ENCODE measurements around the gene AHCY. TPM values are rescaled to one million over a fixed set of nuclear protein-coding genes. Genes with fewer than 3 reads are reported as not detected.
A peak's percentile ranks its signal among the peaks of the same experiment; 100 is the strongest.
"Not testable (repeated sequence)": the region's sequence is repeated elsewhere in the genome, so short reads cannot be mapped to it uniquely, and the experiment has no call there.

The AHCY gene
- total RNA-seq = 10 to 100 TPM; 50.4 to 71.5 (median 58.0) TPM

DNA sequence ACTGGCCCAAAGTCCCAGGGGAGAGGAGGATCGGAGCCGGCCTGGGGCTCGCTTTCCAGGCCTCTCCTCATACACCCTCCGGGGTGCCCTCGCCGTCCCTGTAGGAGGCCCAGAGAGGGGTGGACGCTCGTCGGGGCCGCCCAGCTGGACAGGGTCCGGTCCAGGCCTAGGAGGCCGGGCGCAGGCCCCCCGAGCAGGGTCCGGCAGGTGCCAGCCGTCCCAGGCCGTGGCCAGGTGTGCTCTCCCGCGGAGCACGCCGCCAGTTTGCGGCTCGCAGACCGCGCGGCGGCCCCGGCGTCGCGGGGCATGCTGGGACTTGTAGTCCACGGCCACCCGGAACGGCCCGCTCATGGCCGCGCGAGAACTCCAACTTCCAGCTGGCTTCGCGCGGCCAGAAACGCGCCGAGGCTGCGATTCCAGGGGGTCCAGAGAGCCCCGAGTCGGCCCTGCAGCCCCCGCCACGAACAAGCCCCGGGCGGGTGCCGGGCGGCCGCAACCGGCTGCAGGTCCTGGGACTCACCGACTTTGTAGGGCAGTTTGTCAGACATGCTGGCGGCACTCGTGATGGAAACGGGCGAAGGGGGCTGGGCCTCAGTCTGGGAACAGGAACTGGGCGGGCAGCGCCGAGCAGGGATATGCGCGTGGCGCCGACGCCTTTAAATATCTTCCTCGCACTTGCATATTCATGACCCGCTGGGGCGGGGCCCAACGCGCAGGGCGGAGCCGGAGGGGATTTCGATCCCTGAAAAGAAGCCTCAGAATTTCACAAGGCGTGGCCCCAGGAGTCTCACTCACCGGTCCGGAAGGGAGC is at the start of gene AHCY:
AHCY (minus strand) TSS at position 633 of the 811 bp plus-strand sequence; CDS start at position 548, 85 bp downstream.
- peak; percentile 98 for ATAC-seq
- Histone ChIP-seq H3K27ac (peak within 1 kb of the TSS; percentile 60 to 97 (median 92)), H3K4me3 (peak within 1 kb of the TSS; percentile 76 to 92), H3K36me3 (no peaks in the 10 kb centered on the region), H3K27me3 (no peaks in the 10 kb centered on the region), H3K4me1 (peaks cover 0 to 27% (median 13%) of the 10 kb centered on the region in 3 donors), H3K9me3 (no peaks in the 10 kb centered on the region)
- WGBS, 2 donors (ENCODE audit: low coverage in 1 of 2) = 0% methylated on average over 3 of the region's 79 CpGs
- TF ChIP-seq POLR2A (IDR thresholded peaks at IDR 0.05) = peak; percentile 63 to 71
- TF ChIP-seq CTCF (IDR thresholded peaks at IDR 0.05) = peak in 2 of 4 experiments; percentile 7 to 24
- TF ChIP-seq POLR2AphosphoS5 (IDR thresholded peaks at IDR 0.05) = peak; percentile 58
- no peak for TF ChIP-seq EP300 (IDR thresholded peaks at IDR 0.05)

DNA sequence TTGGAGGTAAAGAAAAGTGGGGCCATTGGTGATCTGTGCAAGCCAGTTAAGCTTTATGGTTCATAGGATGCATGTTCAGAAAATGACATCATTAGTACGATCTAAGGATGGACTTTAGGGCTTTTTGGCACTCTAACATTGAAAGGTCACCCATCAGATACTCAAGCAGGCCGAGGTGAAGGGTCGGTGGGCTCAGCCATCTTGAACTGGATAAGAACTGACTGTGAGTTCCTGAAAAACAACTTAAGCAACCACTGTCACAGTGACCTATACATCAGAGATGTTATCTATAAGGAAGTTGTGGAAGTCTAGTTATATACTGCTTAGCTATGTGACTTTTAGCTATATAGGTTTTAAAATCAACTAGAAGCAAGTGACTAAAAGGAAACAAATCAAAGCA is 46.9 kb upstream of the AHCY start:
- H3K4me1 ChIP-seq = no peaks in the 10 kb centered on the region
- H3K36me3 ChIP-seq = no peaks in the 10 kb centered on the region
- no peaks in the 10 kb centered on the region for H3K9me3 ChIP-seq
- WGBS, 2 donors (ENCODE audit: low coverage in 1 of 2) = 75 to 100% methylated on average over 2 to 3 of the region's 3 CpGs
- no peak for ATAC-seq
- TF ChIP-seq POLR2AphosphoS5 (IDR thresholded peaks at IDR 0.05) = no peak
- TF ChIP-seq CTCF (IDR thresholded peaks at IDR 0.05) = no peak
- no peak for TF ChIP-seq EP300 (IDR thresholded peaks at IDR 0.05)
- no peak for TF ChIP-seq POLR2A (IDR thresholded peaks at IDR 0.05)
- no peak overlapping the region for H3K27ac ChIP-seq
- no peaks in the 10 kb centered on the region for H3K27me3 ChIP-seq
- no peak overlapping the region for H3K4me3 ChIP-seq

GRCh38 chr20:34347571-34347970 is 44.4 kb upstream of the AHCY start:
- H3K27ac ChIP-seq = no peak overlapping the region
- WGBS, 2 donors (ENCODE audit: low coverage in 1 of 2) = 68 to 75% methylated on average over 1 of the region's 4 CpGs
- no peaks in the 10 kb centered on the region for H3K9me3 ChIP-seq
- no peaks in the 10 kb centered on the region for H3K36me3 ChIP-seq
- TF ChIP-seq POLR2A (IDR thresholded peaks at IDR 0.05) (no peak), CTCF (IDR thresholded peaks at IDR 0.05) (no peak), EP300 (IDR thresholded peaks at IDR 0.05) (no peak), POLR2AphosphoS5 (IDR thresholded peaks at IDR 0.05) (no peak)
- no peaks in the 10 kb centered on the region for H3K27me3 ChIP-seq
- H3K4me1 ChIP-seq = no peaks in the 10 kb centered on the region
- no peak for ATAC-seq
- H3K4me3 ChIP-seq = no peak overlapping the region

GRCh38 chr20:34346533-34346865 is 43.3 kb upstream of the AHCY start:
- H3K4me1 ChIP-seq, ATAC-seq, H3K27me3 ChIP-seq, H3K36me3 ChIP-seq, H3K9me3 ChIP-seq, H3K27ac ChIP-seq, H3K4me3 ChIP-seq: not testable (repeated sequence)
- 93 to 95% methylated on average over 6 to 8 of the region's 9 CpGs for WGBS, 2 donors (ENCODE audit: low coverage in 1 of 2)

- WGBS, 2 donors (ENCODE audit: low coverage in 1 of 2) = 77 to 91% methylated on average over 4 to 6 of the region's 10 CpGs
Observed at GRCh38 chr20:34345839-34346532, 42.8 kb upstream of the AHCY start.

DNA sequence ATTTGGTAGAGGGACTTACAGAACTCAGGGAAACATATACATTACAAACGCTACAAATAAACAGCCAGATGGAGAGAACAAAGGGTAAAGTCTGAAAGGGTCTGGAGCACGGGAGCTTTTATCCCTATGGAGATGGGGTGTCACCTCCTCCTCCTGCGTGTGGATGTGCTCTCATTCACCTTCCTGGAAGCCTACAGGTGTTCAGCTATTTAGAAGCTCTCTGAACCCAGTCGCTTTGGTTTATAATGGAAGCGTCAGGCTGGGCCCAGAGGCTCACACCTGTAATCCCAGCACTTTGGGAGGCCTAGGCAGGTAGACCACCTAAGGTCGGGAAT is 42.2 kb upstream of the AHCY start:
- TF ChIP-seq POLR2A (IDR thresholded peaks at IDR 0.05) (no peak), POLR2AphosphoS5 (IDR thresholded peaks at IDR 0.05) (no peak), CTCF (IDR thresholded peaks at IDR 0.05) (no peak), EP300 (IDR thresholded peaks at IDR 0.05) (no peak)
- H3K9me3 ChIP-seq = no peaks in the 10 kb centered on the region
- H3K4me1 ChIP-seq = no peaks in the 10 kb centered on the region
- no peak for ATAC-seq
- H3K27me3 ChIP-seq = no peaks in the 10 kb centered on the region
- H3K4me3 ChIP-seq = no peak overlapping the region
- no peak overlapping the region for H3K27ac ChIP-seq
- no peaks in the 10 kb centered on the region for H3K36me3 ChIP-seq
- WGBS, 2 donors (ENCODE audit: low coverage in 1 of 2) = 76% methylated on average over 6 of the region's 6 CpGs; no CpG with 5 or more reads in 1 of the 2 donors

More at GRCh38 chr20:34345839-34346532, 42.8 kb upstream of the AHCY start:
- not testable (repeated sequence) for H3K4me3 ChIP-seq, H3K36me3 ChIP-seq, H3K27me3 ChIP-seq, H3K27ac ChIP-seq, H3K4me1 ChIP-seq, H3K9me3 ChIP-seq, ATAC-seq

Data from gastroesophageal sphincter (tissue), 4 donors.